PFSK-1 (cell line): Measurements from ENCODE around the gene MRPL9. TPM values are rescaled to one million over a fixed set of nuclear protein-coding genes. Genes with fewer than 3 reads are reported as not detected.

Experiments used
- FOXP2 ChIP-seq: optimal IDR thresholded peaks from 2 replicates; pipeline ENCODE3; 2011; ENCODE audit warnings: borderline replicate concordance, control low read depth, inconsistent platforms; ENCODE audit not compliant: insufficient read depth; ENCODE audit errors: extremely low read length, extremely low read depth
- POLR2AphosphoS5 ChIP-seq: IDR thresholded peaks from 2 replicates; pipeline ENCODE4 v1.6.1; 2012; ENCODE audit warnings: low read depth, mild to moderate bottlenecking, control low read depth, low read length, moderate library complexity
- SIN3A ChIP-seq: IDR thresholded peaks from 2 replicates; pipeline ENCODE4 v1.6.1; 2012; ENCODE audit warnings: mild to moderate bottlenecking, low read length, moderate library complexity, borderline replicate concordance; ENCODE audit not compliant: insufficient read depth
- TAF1 ChIP-seq: IDR thresholded peaks from 2 replicates; pipeline ENCODE4 v1.6.1; 2012; ENCODE audit warnings: low read length, control low read depth, borderline replicate concordance; ENCODE audit not compliant: insufficient read depth
- polyA plus RNA-seq: library from polyadenylated mRNA; unstranded; fragments of >200 nt; gene quantifications from one replicate; pipeline ENCODE4 v1.2.1, GENCODE V29; 2012; ENCODE audit warnings: low read depth, missing spikeins; ENCODE audit not compliant: insufficient read length
- TF ChIP-seq, protein P1 (sequence below), 2 experiments: IDR thresholded peaks; 2 replicates each; pipeline versions ENCODE4 v1.6.1 to v1.8.0; 2011 to 2012; ENCODE audit warnings: low read depth in 2 of 2, low read length in 2 of 2, control low read depth in 1 of 2, inconsistent platforms in 1 of 2, mild to moderate bottlenecking in 1 of 2, moderate library complexity in 1 of 2; ENCODE audit not compliant: insufficient read depth in 1 of 2

MRPL9 gene
- polyA plus RNA-seq: 100 TPM

DNA sequence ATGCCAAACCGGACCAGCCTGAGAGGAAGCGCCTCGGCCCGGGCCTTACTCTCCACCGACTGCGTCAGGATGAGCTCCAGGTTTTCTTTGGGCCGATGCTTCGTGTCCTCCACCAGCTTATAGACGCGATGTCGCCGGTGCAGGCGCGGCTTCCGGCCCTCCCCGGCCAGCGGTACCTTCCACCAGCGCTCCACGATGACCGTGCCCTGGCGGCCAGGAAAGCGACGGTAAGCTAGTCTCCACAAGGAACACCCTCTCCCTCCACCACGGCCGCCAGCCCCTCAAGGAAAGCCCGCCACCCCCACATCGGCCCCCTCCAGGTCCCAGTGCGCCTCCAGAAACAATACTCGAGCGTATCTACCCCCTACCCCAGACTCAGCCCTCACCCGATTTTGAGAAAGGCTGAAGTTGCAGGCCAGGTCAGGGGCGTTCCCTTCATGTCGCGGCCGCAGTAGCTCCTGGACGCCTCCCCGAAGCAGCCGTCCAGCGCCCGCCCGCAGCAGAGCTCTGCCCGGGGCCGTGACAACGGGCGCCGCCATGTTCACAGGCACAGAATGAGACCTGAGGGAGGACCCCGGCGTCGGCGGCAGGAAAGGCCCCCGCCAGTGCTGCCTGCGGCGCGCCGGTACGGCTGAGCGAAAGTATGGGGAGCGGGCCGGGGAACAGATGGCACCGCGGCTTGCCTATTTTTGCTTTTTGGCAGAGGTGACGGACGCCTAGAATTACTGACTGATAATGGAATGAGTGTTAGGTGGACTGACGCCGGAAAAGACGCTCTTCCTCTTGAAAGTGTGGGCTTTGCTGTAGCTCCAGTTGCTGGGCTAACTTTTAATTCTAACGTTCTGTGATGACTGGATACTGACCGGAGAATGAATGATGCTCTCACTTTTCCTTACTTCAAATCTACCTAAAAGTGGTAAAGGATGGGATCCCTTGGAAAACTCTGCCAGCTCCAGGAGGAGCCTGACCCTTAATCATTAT lies at the start of gene MRPL9:
Gene MRPL9, minus strand, starts transcription at position 556 of the 981 bp plus-strand sequence. Its CDS starts 17 bp downstream, at position 539.
- TF ChIP-seq POLR2AphosphoS5 (peak; percentile 93), FOXP2 (peak; percentile 50), TAF1 (peak; percentile 96), SIN3A (peak; percentile 80; the same call in 1 of the 2 replicates)
- TF ChIP-seq, protein P1, sequence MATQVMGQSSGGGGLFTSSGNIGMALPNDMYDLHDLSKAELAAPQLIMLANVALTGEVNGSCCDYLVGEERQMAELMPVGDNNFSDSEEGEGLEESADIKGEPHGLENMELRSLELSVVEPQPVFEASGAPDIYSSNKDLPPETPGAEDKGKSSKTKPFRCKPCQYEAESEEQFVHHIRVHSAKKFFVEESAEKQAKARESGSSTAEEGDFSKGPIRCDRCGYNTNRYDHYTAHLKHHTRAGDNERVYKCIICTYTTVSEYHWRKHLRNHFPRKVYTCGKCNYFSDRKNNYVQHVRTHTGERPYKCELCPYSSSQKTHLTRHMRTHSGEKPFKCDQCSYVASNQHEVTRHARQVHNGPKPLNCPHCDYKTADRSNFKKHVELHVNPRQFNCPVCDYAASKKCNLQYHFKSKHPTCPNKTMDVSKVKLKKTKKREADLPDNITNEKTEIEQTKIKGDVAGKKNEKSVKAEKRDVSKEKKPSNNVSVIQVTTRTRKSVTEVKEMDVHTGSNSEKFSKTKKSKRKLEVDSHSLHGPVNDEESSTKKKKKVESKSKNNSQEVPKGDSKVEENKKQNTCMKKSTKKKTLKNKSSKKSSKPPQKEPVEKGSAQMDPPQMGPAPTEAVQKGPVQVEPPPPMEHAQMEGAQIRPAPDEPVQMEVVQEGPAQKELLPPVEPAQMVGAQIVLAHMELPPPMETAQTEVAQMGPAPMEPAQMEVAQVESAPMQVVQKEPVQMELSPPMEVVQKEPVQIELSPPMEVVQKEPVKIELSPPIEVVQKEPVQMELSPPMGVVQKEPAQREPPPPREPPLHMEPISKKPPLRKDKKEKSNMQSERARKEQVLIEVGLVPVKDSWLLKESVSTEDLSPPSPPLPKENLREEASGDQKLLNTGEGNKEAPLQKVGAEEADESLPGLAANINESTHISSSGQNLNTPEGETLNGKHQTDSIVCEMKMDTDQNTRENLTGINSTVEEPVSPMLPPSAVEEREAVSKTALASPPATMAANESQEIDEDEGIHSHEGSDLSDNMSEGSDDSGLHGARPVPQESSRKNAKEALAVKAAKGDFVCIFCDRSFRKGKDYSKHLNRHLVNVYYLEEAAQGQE (IDR thresholded peaks at IDR 0.05; ENCODE audit: insufficient read depth in 1 of 2, low read depth in 2 of 2, low read length in 2 of 2): peak in 1 of 2 experiments; percentile 49; a peak in 1 of 4 replicates

DNA sequence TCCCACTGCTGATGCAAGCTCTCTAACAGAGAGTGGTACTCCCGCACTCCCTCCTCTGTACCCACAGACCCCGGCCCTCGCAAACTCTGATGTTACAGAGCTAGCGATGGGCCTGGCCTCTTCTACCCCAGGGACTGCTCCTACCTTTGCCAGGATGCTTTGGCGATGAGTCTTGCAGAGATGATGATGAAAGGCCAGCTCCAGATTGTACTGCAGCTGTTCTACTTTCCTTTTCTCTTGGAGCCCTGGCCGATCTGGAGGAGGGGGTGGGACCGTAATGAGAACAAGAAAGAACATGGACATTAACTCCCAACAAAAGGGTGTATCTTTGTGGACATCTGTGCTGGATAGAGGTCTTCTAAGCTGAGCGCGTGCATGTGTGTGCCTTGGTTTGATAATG lies 47.9 kb upstream of the MRPL9 start:
- no peak for TF ChIP-seq FOXP2
- no peak for TF ChIP-seq TAF1
- no peak for TF ChIP-seq SIN3A

DNA sequence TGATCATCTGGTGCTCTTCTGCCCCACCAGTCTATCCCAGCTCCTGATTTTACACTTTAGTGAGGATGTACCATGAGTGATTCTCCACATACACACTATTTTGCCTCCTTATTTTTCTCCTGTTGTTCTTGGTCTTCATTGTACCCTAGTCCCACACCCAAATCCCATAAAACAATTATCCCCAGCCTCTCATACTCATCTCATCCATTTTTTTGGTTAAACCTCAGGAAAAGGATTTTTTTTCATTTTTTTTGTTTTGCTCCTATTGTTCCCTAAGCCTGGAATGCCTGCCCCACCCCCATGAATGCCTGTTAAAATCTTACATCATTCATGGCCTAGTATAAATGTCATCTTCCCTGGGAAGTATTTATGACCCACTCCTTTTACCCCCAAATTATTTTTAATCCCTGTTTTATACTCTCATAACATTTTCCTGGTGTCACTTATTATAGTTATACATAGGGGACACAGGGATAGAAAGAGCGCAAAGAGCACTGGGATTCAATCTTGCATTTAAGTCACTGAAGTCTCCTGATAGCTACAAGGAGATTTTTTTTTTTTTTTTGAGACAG lies 46.8 kb upstream of the MRPL9 start:
- TF ChIP-seq, protein P1 (IDR thresholded peaks at IDR 0.05; ENCODE audit: insufficient read depth in 1 of 2, low read depth in 2 of 2, low read length in 2 of 2): no peak
- TF ChIP-seq FOXP2 (no peak), SIN3A (no peak), POLR2AphosphoS5 (no peak), TAF1 (no peak)

DNA sequence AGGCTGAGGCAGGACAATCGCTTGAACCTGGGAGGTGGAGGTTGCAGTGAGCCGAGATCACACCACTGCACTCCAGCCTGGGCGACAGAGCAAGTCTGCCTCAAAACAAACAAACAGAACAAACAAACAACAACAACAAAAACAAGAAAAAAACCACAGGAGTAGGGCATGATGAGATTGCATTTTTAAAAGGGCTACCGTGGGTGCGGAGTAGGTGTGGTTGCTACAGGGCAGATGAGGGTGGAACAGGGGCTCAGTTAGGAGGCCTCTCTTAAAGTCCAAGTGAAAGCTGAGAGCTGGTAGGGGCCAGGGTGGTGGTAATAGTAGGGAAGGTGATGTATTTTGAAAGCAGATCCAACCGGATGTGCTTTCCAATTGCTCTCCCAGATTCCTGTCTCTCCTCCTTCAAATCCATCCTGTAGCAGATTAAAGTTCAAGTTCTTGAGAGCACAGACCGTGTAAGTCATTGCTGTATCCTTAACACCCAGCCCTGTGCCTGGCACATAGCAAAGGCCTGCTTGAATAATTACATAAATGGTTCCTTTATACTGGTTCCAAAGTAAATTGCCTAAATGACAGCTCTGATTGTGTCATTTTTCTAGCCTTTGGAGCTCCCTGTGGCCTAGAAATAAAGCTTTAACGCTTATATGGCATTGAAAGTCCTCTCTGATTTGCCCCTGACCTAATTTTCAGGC lies 46.1 kb upstream of the MRPL9 start:
- TF ChIP-seq SIN3A (no peak), FOXP2 (no peak), TAF1 (no peak), POLR2AphosphoS5 (no peak)

DNA sequence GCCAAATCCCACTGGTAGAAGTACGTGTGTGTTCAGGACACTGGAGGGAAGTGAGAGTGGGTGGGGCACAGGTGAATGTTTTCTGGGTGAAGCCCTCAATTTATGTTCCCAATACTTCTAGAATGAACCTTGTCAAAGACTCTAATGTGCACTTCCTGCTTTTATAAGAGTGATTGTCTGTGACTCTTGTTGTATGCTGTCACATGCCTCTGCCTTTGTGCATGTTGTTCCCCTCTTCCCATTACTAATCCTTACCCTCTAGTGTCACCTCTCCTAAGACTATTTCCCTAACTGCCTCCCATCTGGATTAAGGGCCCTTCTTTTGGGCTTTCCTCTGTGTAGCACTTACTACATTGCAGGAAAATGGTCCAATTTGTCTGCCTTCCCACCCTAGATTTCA lies 44.5 kb upstream of the MRPL9 start:
- TF ChIP-seq POLR2AphosphoS5 (no peak), FOXP2 (no peak), TAF1 (no peak), SIN3A (no peak)
- TF ChIP-seq, protein P1 (IDR thresholded peaks at IDR 0.05; ENCODE audit: insufficient read depth in 1 of 2, low read depth in 2 of 2, low read length in 2 of 2): no peak
